ENCODE measurements around the gene GBX2.

Gene GBX2

DNA sequence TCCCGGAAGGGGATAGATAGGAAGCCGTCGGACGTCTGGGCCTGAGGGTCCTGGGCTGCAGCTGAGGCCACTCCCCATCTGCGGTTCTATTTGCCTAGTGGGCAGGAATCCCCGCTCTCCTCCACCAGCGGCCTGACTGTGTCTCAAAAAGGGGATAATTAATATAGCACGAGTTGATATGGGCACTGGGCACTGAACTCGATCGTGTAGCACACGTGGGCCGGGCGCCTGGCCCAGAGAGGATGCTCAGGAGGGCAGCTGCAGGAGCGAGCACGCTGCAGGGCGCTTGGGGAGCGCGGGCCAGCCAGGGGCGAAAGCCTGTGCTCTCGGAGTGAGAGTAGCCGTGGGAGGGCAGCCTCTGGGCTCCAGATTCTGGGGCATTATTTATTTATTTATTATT, 8.8 kb upstream of the GBX2 start:
- H3K36me3 ChIP-seq (replicated peaks in 1 of 2; ENCODE audit: control insufficient read depth in 2 of 2, insufficient read depth in 2 of 2, low read length in 2 of 2), result no peaks in the 10 kb centered on the region
- H3K9ac ChIP-seq (ENCODE audit: low read depth, low read length, poor library complexity), result no peak overlapping the region
- H2BK15ac ChIP-seq (ENCODE audit: low read length), result no peak overlapping the region
- WGBS, 2 donors (ENCODE audit: extremely low coverage in 2 of 2, insufficient read length in 2 of 2, insufficient replicate concordance in 1 of 2), result no CpG with 5 or more reads among the region's 21 CpGs
- no peak overlapping the region for H2AK5ac ChIP-seq (ENCODE audit: low read depth, low read length)
- H3K14ac ChIP-seq (ENCODE audit: low read length), result no peak overlapping the region
- peaks cover 0 to 74% (median 28%) of the 10 kb centered on the region in 3 experiments for H3K27me3 ChIP-seq (ENCODE audit: control insufficient read depth in 3 of 3, insufficient read depth in 3 of 3, low read depth in 1 of 3, low read length in 3 of 3)
- H2BK5ac ChIP-seq (ENCODE audit: low read length), result no peak overlapping the region
- H3K4ac ChIP-seq (ENCODE audit: low read length), result no peak overlapping the region
- no peak overlapping the region for H3K27ac ChIP-seq (replicated peaks; ENCODE audit: low read length)
- no peak overlapping the region for H2AFZ ChIP-seq (ENCODE audit: low read length)
- peaks cover 0 to 25% of the 10 kb centered on the region in 2 donors for H3K4me1 ChIP-seq (ENCODE audit: control insufficient read depth in 2 of 2, insufficient read depth in 1 of 2, low read depth in 1 of 2, low read length in 2 of 2)
- no peak overlapping the region for H4K91ac ChIP-seq (ENCODE audit: low read depth, low read length, poor library complexity)
- no peak overlapping the region for H2BK12ac ChIP-seq (ENCODE audit: low read length)
- H3K4me3 ChIP-seq (ENCODE audit: low read length in 2 of 2), result no peak overlapping the region
- no peak overlapping the region for H2BK120ac ChIP-seq (ENCODE audit: low read depth, low read length)
- no peak overlapping the region for H3K4me2 ChIP-seq (ENCODE audit: insufficient read depth, low read length, poor library complexity, severe bottlenecking)
- H3K9me3 ChIP-seq (replicated peaks in 1 of 2; ENCODE audit: control insufficient read depth in 2 of 2, insufficient read depth in 1 of 2, low read depth in 1 of 2, low read length in 2 of 2), result peaks cover 0 to 17% of the 10 kb centered on the region in 2 donors
- no peak overlapping the region for H3K18ac ChIP-seq (ENCODE audit: low read length)
- no peaks in the 10 kb centered on the region for H3K79me1 ChIP-seq (ENCODE audit: low read depth, low read length)
- no peak overlapping the region for H3K23ac ChIP-seq (ENCODE audit: low read depth, low read length, poor library complexity)
- H4K8ac ChIP-seq (ENCODE audit: low read depth, low read length), result no peak overlapping the region
- DNase-seq (ENCODE audit: low spot score), result no peak

DNA sequence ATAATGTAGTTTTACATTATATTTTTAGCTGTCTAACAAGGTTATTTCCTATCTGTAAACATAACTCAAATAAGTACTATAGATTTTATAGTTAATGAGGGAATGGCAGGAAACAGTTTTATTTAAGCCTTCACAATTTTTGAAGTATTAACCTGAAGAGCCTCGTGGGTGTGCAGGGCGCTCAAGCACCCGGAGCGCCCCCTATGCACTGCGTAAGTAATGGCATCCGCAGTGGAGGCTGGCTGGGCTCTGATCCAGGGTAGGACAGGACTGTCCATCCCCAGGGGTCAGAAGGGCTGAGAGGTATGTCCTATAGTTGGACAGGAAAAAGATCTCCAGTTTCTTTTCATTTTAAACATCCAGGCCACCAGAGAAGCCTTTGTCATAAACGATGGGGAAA, 8.2 kb upstream of the GBX2 start:
- H3K23ac ChIP-seq (ENCODE audit: low read depth, low read length, poor library complexity), result no peak overlapping the region
- H3K79me1 ChIP-seq (ENCODE audit: low read depth, low read length), result no peaks in the 10 kb centered on the region
- no peak overlapping the region for H2BK12ac ChIP-seq (ENCODE audit: low read length)
- no peak overlapping the region for H3K9ac ChIP-seq (ENCODE audit: low read depth, low read length, poor library complexity)
- no peaks in the 10 kb centered on the region for H3K36me3 ChIP-seq (replicated peaks in 1 of 2; ENCODE audit: control insufficient read depth in 2 of 2, insufficient read depth in 2 of 2, low read length in 2 of 2)
- no peak overlapping the region for H2BK5ac ChIP-seq (ENCODE audit: low read length)
- no peak overlapping the region for H3K18ac ChIP-seq (ENCODE audit: low read length)
- H4K8ac ChIP-seq (ENCODE audit: low read depth, low read length), result no peak overlapping the region
- WGBS, 2 donors (ENCODE audit: extremely low coverage in 2 of 2, insufficient read length in 2 of 2, insufficient replicate concordance in 1 of 2), result no CpG with 5 or more reads among the region's 7 CpGs
- no peak overlapping the region for H2AFZ ChIP-seq (ENCODE audit: low read length)
- peaks cover 2 to 30% of the 10 kb centered on the region in 2 donors for H3K4me1 ChIP-seq (ENCODE audit: control insufficient read depth in 2 of 2, insufficient read depth in 1 of 2, low read depth in 1 of 2, low read length in 2 of 2)
- no peak overlapping the region for H3K4me3 ChIP-seq (ENCODE audit: low read length in 2 of 2)
- peaks cover 0 to 79% (median 32%) of the 10 kb centered on the region in 3 experiments for H3K27me3 ChIP-seq (ENCODE audit: control insufficient read depth in 3 of 3, insufficient read depth in 3 of 3, low read depth in 1 of 3, low read length in 3 of 3)
- H3K14ac ChIP-seq (ENCODE audit: low read length), result no peak overlapping the region
- DNase-seq (ENCODE audit: low spot score), result peak; percentile 38
- H3K4me2 ChIP-seq (ENCODE audit: insufficient read depth, low read length, poor library complexity, severe bottlenecking), result no peak overlapping the region
- H3K27ac ChIP-seq (replicated peaks; ENCODE audit: low read length), result no peak overlapping the region
- H2BK15ac ChIP-seq (ENCODE audit: low read length), result no peak overlapping the region
- H3K4ac ChIP-seq (ENCODE audit: low read length), result no peak overlapping the region
- no peak overlapping the region for H4K91ac ChIP-seq (ENCODE audit: low read depth, low read length, poor library complexity)
- H3K9me3 ChIP-seq (replicated peaks in 1 of 2; ENCODE audit: control insufficient read depth in 2 of 2, insufficient read depth in 1 of 2, low read depth in 1 of 2, low read length in 2 of 2), result peaks cover 0 to 17% of the 10 kb centered on the region in 2 donors
- no peak overlapping the region for H2AK5ac ChIP-seq (ENCODE audit: low read depth, low read length)
- no peak overlapping the region for H2BK120ac ChIP-seq (ENCODE audit: low read depth, low read length)

DNA sequence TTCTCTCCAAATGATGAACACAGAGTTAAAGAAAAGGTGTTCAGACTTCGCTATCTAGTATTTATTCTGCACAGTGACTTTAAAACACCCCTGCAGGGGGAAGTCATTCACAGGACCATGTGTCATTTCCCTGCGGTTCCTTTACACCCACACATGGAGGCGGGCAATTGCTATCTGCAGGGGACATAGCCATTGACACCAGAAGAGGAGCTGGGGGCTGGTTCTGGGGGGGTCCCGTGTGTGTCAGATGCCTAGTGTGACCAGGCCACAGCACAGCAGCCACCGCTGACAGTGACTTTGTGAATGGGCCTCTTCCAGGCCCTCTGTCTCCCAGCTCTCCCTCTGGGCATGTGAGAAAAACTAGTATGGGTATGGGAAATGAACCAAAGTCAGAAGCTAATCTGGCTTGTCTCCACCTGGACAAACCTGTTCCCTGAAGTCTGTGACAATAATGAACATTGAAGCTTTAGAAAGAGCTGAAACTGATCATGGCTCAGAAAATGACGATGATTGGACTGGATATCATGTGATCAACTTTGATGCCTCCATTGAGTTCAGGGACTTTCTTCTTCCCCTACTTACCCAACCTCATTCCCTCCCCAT, 7.5 kb upstream of the GBX2 start:
- DNase-seq (ENCODE audit: low spot score), result no peak
- no CpG with 5 or more reads among the region's 6 CpGs for WGBS, 2 donors (ENCODE audit: extremely low coverage in 2 of 2, insufficient read length in 2 of 2, insufficient replicate concordance in 1 of 2)
- H3K27me3 ChIP-seq (ENCODE audit: control insufficient read depth in 3 of 3, insufficient read depth in 3 of 3, low read depth in 1 of 3, low read length in 3 of 3), result peaks cover 0 to 87% (median 37%) of the 10 kb centered on the region in 3 experiments

DNA sequence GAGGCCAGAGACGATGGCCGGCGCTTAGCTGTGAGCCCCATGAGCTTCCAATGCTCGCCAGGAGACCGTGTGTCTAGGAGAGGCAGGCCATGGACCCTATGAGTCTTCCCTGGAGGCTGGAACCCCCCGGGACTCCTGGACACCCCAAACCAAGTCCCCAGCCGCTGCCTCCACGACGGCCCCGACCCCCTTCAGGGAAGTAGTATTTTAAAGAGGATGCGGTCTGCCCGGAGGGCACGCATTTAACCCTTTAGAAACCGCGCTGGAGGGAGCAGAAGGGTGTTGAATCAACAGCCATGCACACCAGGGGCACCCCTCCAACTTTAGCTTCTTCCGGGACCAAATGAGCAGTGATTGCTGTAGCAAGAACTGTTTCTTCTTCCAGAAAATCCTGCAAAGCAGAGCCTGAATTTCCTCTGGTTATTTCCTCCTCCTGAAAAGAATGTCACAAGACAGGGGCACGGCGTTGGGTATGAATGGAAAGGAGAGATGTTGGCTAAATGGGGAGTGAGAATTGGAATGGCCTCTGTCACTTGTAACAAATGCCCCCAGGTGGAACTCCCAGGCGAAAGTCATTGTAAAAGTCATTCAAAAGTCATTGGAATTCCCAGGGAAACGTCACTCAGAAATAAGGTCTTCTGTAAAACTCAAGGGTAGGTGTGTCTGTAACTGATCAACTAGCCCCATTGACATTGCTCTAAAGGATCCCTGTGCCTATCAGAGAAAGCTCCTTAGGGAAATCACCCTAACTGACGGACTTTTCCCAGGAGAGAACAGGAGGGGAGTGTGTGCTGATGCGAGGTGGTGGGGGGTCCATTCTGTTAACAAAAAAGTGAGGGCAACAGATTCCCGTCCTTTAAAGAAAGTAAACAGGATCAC, 5.8 kb upstream of the GBX2 start:
- H2AK5ac ChIP-seq (ENCODE audit: low read depth, low read length), result peak overlapping the region; percentile 33
- no peak overlapping the region for H3K4me3 ChIP-seq (ENCODE audit: low read length in 2 of 2)
- no peak overlapping the region for H3K9ac ChIP-seq (ENCODE audit: low read depth, low read length, poor library complexity)
- H2BK120ac ChIP-seq (ENCODE audit: low read depth, low read length), result peak overlapping the region; percentile 23
- no peak overlapping the region for H3K14ac ChIP-seq (ENCODE audit: low read length)
- H4K91ac ChIP-seq (ENCODE audit: low read depth, low read length, poor library complexity), result no peak overlapping the region
- no peak overlapping the region for H2BK12ac ChIP-seq (ENCODE audit: low read length)
- peak overlapping the region; percentile 62 for H3K23ac ChIP-seq (ENCODE audit: low read depth, low read length, poor library complexity)
- no peak overlapping the region for H3K27ac ChIP-seq (replicated peaks; ENCODE audit: low read length)
- peaks cover 0 to 14% of the 10 kb centered on the region in 2 donors for H3K9me3 ChIP-seq (replicated peaks in 1 of 2; ENCODE audit: control insufficient read depth in 2 of 2, insufficient read depth in 1 of 2, low read depth in 1 of 2, low read length in 2 of 2)
- peaks cover 4 to 45% of the 10 kb centered on the region in 2 donors for H3K4me1 ChIP-seq (ENCODE audit: control insufficient read depth in 2 of 2, insufficient read depth in 1 of 2, low read depth in 1 of 2, low read length in 2 of 2)
- WGBS, 2 donors (ENCODE audit: extremely low coverage in 2 of 2, insufficient read length in 2 of 2, insufficient replicate concordance in 1 of 2), result no CpG with 5 or more reads among the region's 23 CpGs
- no peak overlapping the region for H2BK15ac ChIP-seq (ENCODE audit: low read length)
- H3K79me1 ChIP-seq (ENCODE audit: low read depth, low read length), result peaks cover 2% of the 10 kb centered on the region
- peaks cover 0 to 89% (median 44%) of the 10 kb centered on the region in 3 experiments for H3K27me3 ChIP-seq (ENCODE audit: control insufficient read depth in 3 of 3, insufficient read depth in 3 of 3, low read depth in 1 of 3, low read length in 3 of 3)
- no peaks in the 10 kb centered on the region for H3K36me3 ChIP-seq (replicated peaks in 1 of 2; ENCODE audit: control insufficient read depth in 2 of 2, insufficient read depth in 2 of 2, low read length in 2 of 2)
- no peak for DNase-seq (ENCODE audit: low spot score)
- no peak overlapping the region for H3K4ac ChIP-seq (ENCODE audit: low read length)
- H2AFZ ChIP-seq (ENCODE audit: low read length), result no peak overlapping the region
- H3K4me2 ChIP-seq (ENCODE audit: insufficient read depth, low read length, poor library complexity, severe bottlenecking), result no peak overlapping the region
- no peak overlapping the region for H4K8ac ChIP-seq (ENCODE audit: low read depth, low read length)
- no peak overlapping the region for H2BK5ac ChIP-seq (ENCODE audit: low read length)
- peak overlapping the region; percentile 80 for H3K18ac ChIP-seq (ENCODE audit: low read length)

More for the DNA sequence above, 7.5 kb upstream of the GBX2 start:
- Histone ChIP-seq H3K9me3 (replicated peaks in 1 of 2; ENCODE audit: control insufficient read depth in 2 of 2, insufficient read depth in 1 of 2, low read depth in 1 of 2, low read length in 2 of 2) (peaks cover 0 to 17% of the 10 kb centered on the region in 2 donors), H3K4me2 (ENCODE audit: insufficient read depth, low read length, poor library complexity, severe bottlenecking) (no peak overlapping the region), H2BK5ac (ENCODE audit: low read length) (no peak overlapping the region), H3K23ac (ENCODE audit: low read depth, low read length, poor library complexity) (no peak overlapping the region), H3K36me3 (replicated peaks in 1 of 2; ENCODE audit: control insufficient read depth in 2 of 2, insufficient read depth in 2 of 2, low read length in 2 of 2) (no peaks in the 10 kb centered on the region), H3K27ac (replicated peaks; ENCODE audit: low read length) (no peak overlapping the region), H2BK120ac (ENCODE audit: low read depth, low read length) (no peak overlapping the region), H2AK5ac (ENCODE audit: low read depth, low read length) (no peak overlapping the region), H3K4ac (ENCODE audit: low read length) (no peak overlapping the region), H2AFZ (ENCODE audit: low read length) (peak overlapping the region; percentile 7), H3K79me1 (ENCODE audit: low read depth, low read length) (no peaks in the 10 kb centered on the region), H4K8ac (ENCODE audit: low read depth, low read length) (no peak overlapping the region), H2BK12ac (ENCODE audit: low read length) (no peak overlapping the region), H4K91ac (ENCODE audit: low read depth, low read length, poor library complexity) (no peak overlapping the region), H3K4me1 (ENCODE audit: control insufficient read depth in 2 of 2, insufficient read depth in 1 of 2, low read depth in 1 of 2, low read length in 2 of 2) (peaks cover 4 to 37% of the 10 kb centered on the region in 2 donors), H3K18ac (ENCODE audit: low read length) (no peak overlapping the region), H3K4me3 (ENCODE audit: low read length in 2 of 2) (no peak overlapping the region), H3K14ac (ENCODE audit: low read length) (no peak overlapping the region), H2BK15ac (ENCODE audit: low read length) (no peak overlapping the region), H3K9ac (ENCODE audit: low read depth, low read length, poor library complexity) (no peak overlapping the region)
